ENCODE measurements around the gene LCE1C. TPM values are rescaled to one million over a fixed set of nuclear protein-coding genes. Genes with fewer than 3 reads are reported as not detected.

LCE1C gene
- total RNA-seq, 1 experiment from 2014 or later: 1.9 TPM

- intact Hi-C loops (cut with micrococcal nuclease): no loop called here
- no peak overlapping the region for H3K27ac Mint-ChIP-seq (ENCODE audit: low read depth, unreplicated experiment)
- H3K4me1 Mint-ChIP-seq (ENCODE audit: insufficient read depth, unreplicated experiment): no peaks in the 10 kb centered on the region
- no peak for TF ChIP-seq CTCF (IDR thresholded peaks at IDR 0.05; ENCODE audit: unreplicated experiment)
- H3K4me3 Mint-ChIP-seq (ENCODE audit: unreplicated experiment): no peak overlapping the region
- no peak for DNase-seq (ENCODE audit: unreplicated experiment)
- POLR2A ChIA-PET: no interaction called here
- CTCF ChIA-PET: no interaction called here
- no peaks in the 10 kb centered on the region for H3K9me3 Mint-ChIP-seq (ENCODE audit: unreplicated experiment)
- no peaks in the 10 kb centered on the region for H3K27me3 Mint-ChIP-seq (ENCODE audit: insufficient read depth, unreplicated experiment)
- no peaks in the 10 kb centered on the region for H3K36me3 Mint-ChIP-seq (ENCODE audit: insufficient read depth, unreplicated experiment)
- no TSS peak for BruUV-seq (replicated peaks)
These were observed 10.8 kb downstream of the LCE1C start for GRCh38 chr1:152795686-152796085.

DNA sequence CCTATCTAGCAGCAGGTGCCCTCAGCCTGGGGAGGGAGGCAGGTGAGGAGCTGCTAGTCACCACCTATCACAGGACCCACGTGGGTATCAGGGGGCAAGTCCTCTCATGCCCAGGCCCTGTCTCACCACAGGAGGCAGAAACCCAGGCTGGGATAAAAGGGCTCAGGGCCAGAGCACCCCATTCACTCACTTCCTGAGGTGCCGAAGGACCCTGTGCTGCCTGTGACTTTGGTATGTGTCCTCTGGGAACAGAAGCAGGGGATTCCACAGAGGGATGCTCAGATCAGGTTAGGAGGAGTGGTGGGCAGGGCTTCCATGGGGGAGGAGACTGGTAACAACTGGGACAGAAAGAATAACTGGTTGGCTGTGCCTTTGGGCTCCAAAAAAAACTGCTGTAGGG is 20.4 kb downstream of the LCE1C start, which contains the start of gene LCE1E:
TSS of gene LCE1E (plus strand) at position 181 of the 400 bp plus-strand sequence. CDS start 1,043 bp downstream, outside the sequence.
- CTCF ChIA-PET: interaction anchor here (0.6 to 1.6 kb wide), 7 partner anchors 14 to 436 kb away, joined by 3 to 6 read pairs (median 3); partner anchors contain the start of gene LCE1B
- Mint-ChIP-seq H3K27ac (ENCODE audit: low read depth, unreplicated experiment) (peak within 1 kb of the TSS; percentile 21), H3K36me3 (ENCODE audit: insufficient read depth, unreplicated experiment) (no peaks in the 10 kb centered on the region), H3K27me3 (ENCODE audit: insufficient read depth, unreplicated experiment) (no peaks in the 10 kb centered on the region), H3K4me3 (ENCODE audit: unreplicated experiment) (no peak within 1 kb of the TSS), H3K4me1 (ENCODE audit: insufficient read depth, unreplicated experiment) (peaks cover 10% of the 10 kb centered on the region), H3K9me3 (ENCODE audit: unreplicated experiment) (no peaks in the 10 kb centered on the region)
- DNase-seq (ENCODE audit: unreplicated experiment): peak; percentile 82
- intact Hi-C loops (cut with micrococcal nuclease): no loop called here
- POLR2A ChIA-PET: interaction anchor here (0.8 to 3.1 kb wide), 6 partner anchors 9 to 28 kb away, joined by 3 to 18 read pairs (median 6); partner anchors contain the start of genes LCE1B and LCE1C
- TF ChIP-seq CTCF (IDR thresholded peaks at IDR 0.05; ENCODE audit: unreplicated experiment): no peak
- no TSS peak for BruUV-seq (replicated peaks)

DNA sequence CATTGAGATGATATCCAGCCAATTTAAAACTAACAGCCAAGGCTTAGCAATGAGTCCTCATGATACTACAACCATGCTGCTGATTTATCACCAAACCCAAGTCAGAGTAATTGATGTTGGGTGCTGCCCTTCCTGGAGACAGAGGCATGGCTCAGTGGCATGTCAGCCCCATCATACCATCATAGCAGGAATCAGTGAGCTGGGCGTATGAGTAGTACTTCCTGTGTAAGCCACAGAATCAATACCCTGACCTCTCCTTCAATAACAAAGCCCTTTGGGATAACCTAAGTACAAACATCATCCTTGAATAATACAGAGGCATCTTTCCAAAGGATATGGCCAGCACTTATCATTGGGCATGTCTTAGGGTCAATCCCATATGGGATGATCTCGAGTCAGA is 23.4 kb downstream of the LCE1C start:
- TF ChIP-seq CTCF (IDR thresholded peaks at IDR 0.05; ENCODE audit: unreplicated experiment): no peak
- Mint-ChIP-seq H3K4me3 (ENCODE audit: unreplicated experiment) (no peak overlapping the region), H3K27ac (ENCODE audit: low read depth, unreplicated experiment) (no peak overlapping the region), H3K36me3 (ENCODE audit: insufficient read depth, unreplicated experiment) (no peaks in the 10 kb centered on the region), H3K9me3 (ENCODE audit: unreplicated experiment) (no peaks in the 10 kb centered on the region), H3K4me1 (ENCODE audit: insufficient read depth, unreplicated experiment) (peaks cover 10% of the 10 kb centered on the region), H3K27me3 (ENCODE audit: insufficient read depth, unreplicated experiment) (no peaks in the 10 kb centered on the region)
- CTCF ChIA-PET: interaction anchor here (0.6 to 1.5 kb wide), 2 partner anchors 129 to 734 kb away, joined by 4 to 8 read pairs; no protein-coding TSS in a partner anchor
- no TSS peak for BruUV-seq (replicated peaks)
- POLR2A ChIA-PET: interaction anchor here (0.5 kb wide), 1 partner anchor 426 kb away, joined by 3 read pairs; no protein-coding TSS in a partner anchor
- DNase-seq (ENCODE audit: unreplicated experiment): peak; percentile 0
- intact Hi-C loops (cut with micrococcal nuclease): no loop called here

GRCh38 chr1:152777510-152778137 is 28.8 kb downstream of the LCE1C start:
- no peak overlapping the region for H3K4me3 Mint-ChIP-seq (ENCODE audit: unreplicated experiment)
- TF ChIP-seq CTCF (IDR thresholded peaks at IDR 0.05; ENCODE audit: unreplicated experiment): peak; percentile 52
- no peaks in the 10 kb centered on the region for H3K36me3 Mint-ChIP-seq (ENCODE audit: insufficient read depth, unreplicated experiment)
- ChIA-PET CTCF (interaction anchor here (0.5 to 2.6 kb wide), 11 partner anchors 9 to 439 kb away, joined by 3 to 8 read pairs (median 3); a partner anchor contains a TSS), POLR2A (interaction anchor here (0.7 to 1.4 kb wide), 2 partner anchors 8 to 40 kb away, joined by 3 read pairs; no protein-coding TSS in a partner anchor)
- DNase-seq (ENCODE audit: unreplicated experiment): peak; percentile 75
- no peaks in the 10 kb centered on the region for H3K27me3 Mint-ChIP-seq (ENCODE audit: insufficient read depth, unreplicated experiment)
- no peaks in the 10 kb centered on the region for H3K9me3 Mint-ChIP-seq (ENCODE audit: unreplicated experiment)
- BruUV-seq (replicated peaks): no TSS peak
- intact Hi-C loops (cut with micrococcal nuclease): no loop called here
- no peaks in the 10 kb centered on the region for H3K4me1 Mint-ChIP-seq (ENCODE audit: insufficient read depth, unreplicated experiment)
- no peak overlapping the region for H3K27ac Mint-ChIP-seq (ENCODE audit: low read depth, unreplicated experiment)

All from MCF 10A (cell line).